ENCODE data around the gene MCM9.
"Not testable (repeated sequence)": the region's sequence is repeated elsewhere in the genome, so short reads cannot be mapped to it uniquely, and the experiment has no call there.

The MCM9 gene

GRCh38 chr6:118783931-118784550 lies 150.9 kb downstream of the MCM9 start:
- Mint-ChIP-seq H3K4me1 (ENCODE audit: low read depth) (peaks cover 54% of the 10 kb centered on the region), H3K9me3 (no peaks in the 10 kb centered on the region), H3K27ac (no peak overlapping the region), H3K36me3 (ENCODE audit: low read depth) (no peaks in the 10 kb centered on the region), H3K27me3 (no peaks in the 10 kb centered on the region), H3K4me3 (no peak overlapping the region)
- intact Hi-C loops (cut with micrococcal nuclease): no loop called here

DNA sequence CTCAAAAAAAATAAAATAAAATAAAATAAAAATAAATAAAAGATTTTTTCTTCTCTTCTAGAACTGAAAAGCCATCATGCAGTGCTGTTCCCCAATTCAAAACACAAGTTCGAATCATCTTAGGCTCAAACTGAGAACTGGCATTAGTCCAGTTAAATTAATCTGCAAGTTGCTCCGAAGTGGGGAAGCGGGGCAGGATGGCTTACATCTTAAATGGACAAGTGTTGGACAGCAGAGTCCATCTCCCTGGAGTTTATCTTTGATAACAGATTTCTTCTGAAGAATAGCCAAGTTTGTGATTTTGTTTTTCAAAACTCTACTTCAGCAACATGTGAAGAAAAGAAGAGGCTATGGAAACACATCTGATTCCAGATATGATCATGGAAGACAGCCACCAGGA lies 152.3 kb downstream of the MCM9 start:
- intact Hi-C loops (cut with micrococcal nuclease): no loop called here
- H3K27me3 Mint-ChIP-seq: no peaks in the 10 kb centered on the region
- H3K9me3 Mint-ChIP-seq: no peaks in the 10 kb centered on the region
- no peak overlapping the region for H3K4me3 Mint-ChIP-seq
- H3K27ac Mint-ChIP-seq: no peak overlapping the region
- H3K4me1 Mint-ChIP-seq (ENCODE audit: low read depth): peaks cover 47% of the 10 kb centered on the region
- H3K36me3 Mint-ChIP-seq (ENCODE audit: low read depth): no peaks in the 10 kb centered on the region

DNA sequence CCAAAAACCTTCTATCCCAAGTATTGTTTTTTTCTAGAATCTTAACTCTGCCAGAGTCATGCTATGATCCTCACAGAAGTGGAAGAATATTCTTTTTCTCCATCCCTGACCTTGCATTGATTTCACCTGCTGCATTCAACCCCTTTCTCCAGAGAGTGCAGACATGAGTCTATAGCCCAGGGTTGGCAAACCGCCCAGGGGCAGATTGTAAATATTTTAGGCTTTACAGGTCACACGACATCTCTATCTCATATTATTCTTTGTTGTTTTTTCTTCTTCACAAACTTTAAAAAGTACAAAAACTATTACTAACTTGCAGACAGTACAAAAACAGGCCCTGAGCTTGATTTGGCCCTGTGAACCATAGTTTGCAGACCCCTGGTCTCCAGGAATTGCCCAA lies 153.1 kb downstream of the MCM9 start:
- no peaks in the 10 kb centered on the region for H3K9me3 Mint-ChIP-seq
- peaks cover 41% of the 10 kb centered on the region for H3K4me1 Mint-ChIP-seq (ENCODE audit: low read depth)
- H3K4me3 Mint-ChIP-seq: no peak overlapping the region
- H3K27ac Mint-ChIP-seq: peak overlapping the region; percentile 65
- intact Hi-C loops (cut with micrococcal nuclease): no loop called here
- H3K36me3 Mint-ChIP-seq (ENCODE audit: low read depth): no peaks in the 10 kb centered on the region
- H3K27me3 Mint-ChIP-seq: no peaks in the 10 kb centered on the region

DNA sequence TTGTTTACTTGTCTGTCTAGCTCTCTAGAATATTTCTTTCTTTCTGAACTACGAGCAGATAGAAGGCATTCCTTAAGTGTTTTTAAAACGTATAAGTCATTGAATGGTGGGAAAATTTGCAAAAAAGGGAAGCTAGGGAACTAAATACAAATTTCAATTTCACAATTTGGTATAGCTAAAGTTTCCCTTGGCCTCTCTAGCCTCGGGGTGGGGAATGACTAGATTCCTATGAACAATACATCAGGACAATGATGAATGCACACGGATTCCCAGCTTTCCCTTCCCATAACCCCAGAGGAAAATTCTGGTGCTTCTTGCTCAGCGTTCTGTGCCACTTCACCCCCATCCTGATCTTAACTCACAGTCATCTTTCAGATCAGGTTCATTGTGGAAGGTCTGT lies 154.3 kb downstream of the MCM9 start:
- Mint-ChIP-seq H3K27me3 (no peaks in the 10 kb centered on the region), H3K27ac (peak overlapping the region; percentile 65), H3K4me1 (ENCODE audit: low read depth) (peaks cover 46% of the 10 kb centered on the region), H3K9me3 (no peaks in the 10 kb centered on the region), H3K36me3 (ENCODE audit: low read depth) (no peaks in the 10 kb centered on the region), H3K4me3 (no peak overlapping the region)
- intact Hi-C loops (cut with micrococcal nuclease): no loop called here

- intact Hi-C loops (cut with micrococcal nuclease): loop anchor here (5.0 kb wide), 1 partner anchor 125 kb away; the partner anchor contains the start of gene CEP85L
- H3K27me3 Mint-ChIP-seq: no peaks in the 10 kb centered on the region
- H3K4me3 Mint-ChIP-seq: no peak overlapping the region
- no peaks in the 10 kb centered on the region for H3K36me3 Mint-ChIP-seq (ENCODE audit: low read depth)
- no peak overlapping the region for H3K27ac Mint-ChIP-seq
- peaks cover 32% of the 10 kb centered on the region for H3K4me1 Mint-ChIP-seq (ENCODE audit: low read depth)
- H3K9me3 Mint-ChIP-seq: no peaks in the 10 kb centered on the region
Measured at GRCh38 chr6:118776607-118777549, 158.1 kb downstream of the MCM9 start.

DNA sequence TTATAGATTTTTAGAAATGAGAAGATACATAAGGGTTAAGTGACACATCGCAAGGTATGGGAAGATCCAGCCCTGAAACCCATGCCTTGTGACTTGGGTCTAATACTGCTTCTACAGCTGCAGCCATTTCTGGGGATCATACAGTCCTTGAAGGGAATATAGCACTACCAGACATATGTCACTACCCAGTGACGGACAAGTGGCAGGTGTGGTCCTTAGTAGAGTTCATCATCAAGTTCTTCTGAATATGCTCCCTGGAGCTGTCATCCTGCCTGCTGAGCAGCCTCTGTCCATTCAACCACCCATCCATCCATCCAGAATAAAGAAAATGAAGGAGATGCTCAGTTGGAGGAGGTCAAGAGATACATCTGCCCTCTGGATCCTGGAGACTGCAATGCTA lies 159.6 kb downstream of the MCM9 start:
- intact Hi-C loops (cut with micrococcal nuclease): loop anchor here (5.0 kb wide), 1 partner anchor 123 kb away; the partner anchor contains the start of gene CEP85L
- H3K9me3 Mint-ChIP-seq: no peaks in the 10 kb centered on the region
- no peaks in the 10 kb centered on the region for H3K36me3 Mint-ChIP-seq (ENCODE audit: low read depth)
- peaks cover 17% of the 10 kb centered on the region for H3K4me1 Mint-ChIP-seq (ENCODE audit: low read depth)
- no peaks in the 10 kb centered on the region for H3K27me3 Mint-ChIP-seq
- H3K4me3 Mint-ChIP-seq: no peak overlapping the region
- no peak overlapping the region for H3K27ac Mint-ChIP-seq

DNA sequence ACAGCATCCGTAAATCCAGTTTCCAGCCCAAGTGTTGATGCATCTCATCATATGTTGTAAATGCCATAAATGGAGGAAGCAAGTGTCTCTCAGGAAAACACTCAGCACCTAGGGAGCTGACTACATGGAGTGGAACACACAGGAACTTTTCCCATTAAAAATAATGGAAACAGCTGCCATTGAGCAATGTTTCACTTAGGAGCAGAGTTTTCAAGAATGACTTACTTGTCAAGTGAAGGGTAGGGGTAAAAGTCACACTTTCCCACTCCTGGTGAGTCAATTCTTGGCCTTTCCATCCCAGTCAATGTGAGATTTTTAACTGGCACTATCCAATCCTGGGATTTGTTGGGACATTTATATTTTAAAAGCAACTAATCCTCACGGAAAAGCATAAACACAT lies 160.4 kb downstream of the MCM9 start:
- Mint-ChIP-seq H3K4me3 (no peak overlapping the region), H3K36me3 (ENCODE audit: low read depth) (no peaks in the 10 kb centered on the region), H3K4me1 (ENCODE audit: low read depth) (peaks cover 15% of the 10 kb centered on the region), H3K9me3 (no peaks in the 10 kb centered on the region), H3K27me3 (no peaks in the 10 kb centered on the region), H3K27ac (no peak overlapping the region)
- intact Hi-C loops (cut with micrococcal nuclease): no loop called here

GRCh38 chr6:118772886-118773285 lies 162.1 kb downstream of the MCM9 start:
- H3K4me1 Mint-ChIP-seq (ENCODE audit: low read depth): peaks cover 22% of the 10 kb centered on the region
- no peak overlapping the region for H3K4me3 Mint-ChIP-seq
- H3K27me3 Mint-ChIP-seq: no peaks in the 10 kb centered on the region
- intact Hi-C loops (cut with micrococcal nuclease): no loop called here
- no peaks in the 10 kb centered on the region for H3K9me3 Mint-ChIP-seq
- H3K27ac Mint-ChIP-seq: no peak overlapping the region
- H3K36me3 Mint-ChIP-seq (ENCODE audit: low read depth): no peaks in the 10 kb centered on the region

GRCh38 chr6:118771253-118771652 lies 163.7 kb downstream of the MCM9 start:
- Mint-ChIP-seq H3K9me3 (no peaks in the 10 kb centered on the region), H3K4me1 (ENCODE audit: low read depth) (peaks cover 28% of the 10 kb centered on the region), H3K4me3 (no peak overlapping the region), H3K27me3 (no peaks in the 10 kb centered on the region), H3K27ac (no peak overlapping the region), H3K36me3 (ENCODE audit: low read depth) (peaks cover 6% of the 10 kb centered on the region)
- intact Hi-C loops (cut with micrococcal nuclease): no loop called here

- Mint-ChIP-seq H3K4me1 (ENCODE audit: low read depth) (peaks cover 32% of the 10 kb centered on the region), H3K9me3 (no peaks in the 10 kb centered on the region), H3K27ac (no peak overlapping the region), H3K36me3 (ENCODE audit: low read depth) (peaks cover 6% of the 10 kb centered on the region), H3K4me3 (no peak overlapping the region), H3K27me3 (no peaks in the 10 kb centered on the region)
- intact Hi-C loops (cut with micrococcal nuclease): no loop called here
Measured at GRCh38 chr6:118770835-118771234, 164.1 kb downstream of the MCM9 start.

GRCh38 chr6:118770112-118770788 lies 164.7 kb downstream of the MCM9 start:
- no peak overlapping the region for H3K27ac Mint-ChIP-seq
- H3K9me3 Mint-ChIP-seq: no peaks in the 10 kb centered on the region
- H3K27me3 Mint-ChIP-seq: no peaks in the 10 kb centered on the region
- H3K36me3 Mint-ChIP-seq (ENCODE audit: low read depth): peaks cover 6% of the 10 kb centered on the region
- intact Hi-C loops (cut with micrococcal nuclease): no loop called here
- H3K4me3 Mint-ChIP-seq: no peak overlapping the region
- H3K4me1 Mint-ChIP-seq (ENCODE audit: low read depth): peaks cover 38% of the 10 kb centered on the region

DNA sequence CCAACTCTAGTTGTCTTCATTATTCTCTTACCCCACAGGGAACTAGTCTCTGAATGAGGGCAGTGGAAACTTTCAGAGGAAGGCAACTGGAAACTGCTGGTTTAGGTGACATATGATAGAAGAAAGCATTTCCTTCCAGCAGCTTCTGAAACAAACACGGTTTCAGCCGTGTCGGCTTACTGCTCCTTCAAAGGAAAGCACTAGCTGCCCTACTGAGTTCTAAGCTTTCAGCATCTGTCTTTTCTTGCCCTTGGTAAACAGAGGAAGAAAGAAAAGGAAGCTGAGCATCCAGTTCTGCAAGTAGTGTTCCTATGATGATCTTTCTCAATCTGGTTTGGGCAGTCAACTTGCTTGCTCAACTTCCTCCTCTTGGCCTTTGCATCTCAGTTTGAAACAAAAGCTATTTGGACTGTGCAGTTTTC lies 166.0 kb downstream of the MCM9 start:
- intact Hi-C loops (cut with micrococcal nuclease): no loop called here
- Mint-ChIP-seq H3K27me3 (no peaks in the 10 kb centered on the region), H3K9me3 (no peaks in the 10 kb centered on the region), H3K27ac (peak overlapping the region; percentile 80), H3K4me1 (ENCODE audit: low read depth) (peaks cover 46% of the 10 kb centered on the region), H3K4me3 (no peak overlapping the region), H3K36me3 (ENCODE audit: low read depth) (peaks cover 6% of the 10 kb centered on the region)

DNA sequence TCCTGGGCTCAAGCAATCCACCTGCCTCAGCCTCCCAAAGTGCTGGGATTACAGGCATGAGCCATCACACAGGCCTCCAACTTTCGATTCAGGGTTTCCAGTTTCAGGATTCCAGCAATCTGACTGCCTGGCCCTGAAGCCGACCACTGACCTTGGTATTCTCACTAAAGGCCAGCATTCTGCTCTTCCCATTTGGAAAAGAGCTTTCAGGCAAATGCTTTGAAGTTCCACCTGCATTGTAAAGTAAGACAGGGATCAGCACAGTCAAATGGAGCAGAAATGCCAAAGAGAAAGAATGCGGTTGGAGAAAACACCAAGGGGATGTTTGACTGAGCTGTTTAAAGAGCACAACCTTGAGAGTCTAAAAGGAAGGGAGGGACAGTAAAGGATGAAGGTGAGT lies 166.5 kb downstream of the MCM9 start:
- Mint-ChIP-seq H3K4me3 (no peak overlapping the region), H3K27ac (peak overlapping the region; percentile 80), H3K4me1 (ENCODE audit: low read depth) (peaks cover 46% of the 10 kb centered on the region), H3K36me3 (ENCODE audit: low read depth) (peaks cover 6% of the 10 kb centered on the region), H3K27me3 (no peaks in the 10 kb centered on the region), H3K9me3 (no peaks in the 10 kb centered on the region)
- intact Hi-C loops (cut with micrococcal nuclease): no loop called here

- Mint-ChIP-seq H3K27ac (peak overlapping the region; percentile 67), H3K4me1 (ENCODE audit: low read depth) (peaks cover 62% of the 10 kb centered on the region)
- H3K27me3 Mint-ChIP-seq; H3K36me3 Mint-ChIP-seq (ENCODE audit: low read depth); intact Hi-C loops (cut with micrococcal nuclease); H3K9me3 Mint-ChIP-seq; H3K4me3 Mint-ChIP-seq: not testable (repeated sequence)
Measured at GRCh38 chr6:118765316-118765715, 169.6 kb downstream of the MCM9 start.

Data from dendritic cell treated with granulocyte-macrophage colony-stimulating factor and Interleukin-4, amounts not matched to agents 40 ng/mL and 50 ng/mL, for 4 days (primary cell).